CD4-positive, alpha-beta T cell treated with Interferon alpha-2 for 1 hour (primary cell): ENCODE results near the gene SLC2A1.

Experiments used
- DNase-seq, 2 donors: peaks; one replicate each; pipeline ENCODE4 v3.0.0-alpha.2; 2020 to 2022

The SLC2A1 gene

GRCh38 chr1:42957880-42958487 is 684 bp downstream of the SLC2A1 start:
- peak; percentile 38 to 72 for DNase-seq

DNA sequence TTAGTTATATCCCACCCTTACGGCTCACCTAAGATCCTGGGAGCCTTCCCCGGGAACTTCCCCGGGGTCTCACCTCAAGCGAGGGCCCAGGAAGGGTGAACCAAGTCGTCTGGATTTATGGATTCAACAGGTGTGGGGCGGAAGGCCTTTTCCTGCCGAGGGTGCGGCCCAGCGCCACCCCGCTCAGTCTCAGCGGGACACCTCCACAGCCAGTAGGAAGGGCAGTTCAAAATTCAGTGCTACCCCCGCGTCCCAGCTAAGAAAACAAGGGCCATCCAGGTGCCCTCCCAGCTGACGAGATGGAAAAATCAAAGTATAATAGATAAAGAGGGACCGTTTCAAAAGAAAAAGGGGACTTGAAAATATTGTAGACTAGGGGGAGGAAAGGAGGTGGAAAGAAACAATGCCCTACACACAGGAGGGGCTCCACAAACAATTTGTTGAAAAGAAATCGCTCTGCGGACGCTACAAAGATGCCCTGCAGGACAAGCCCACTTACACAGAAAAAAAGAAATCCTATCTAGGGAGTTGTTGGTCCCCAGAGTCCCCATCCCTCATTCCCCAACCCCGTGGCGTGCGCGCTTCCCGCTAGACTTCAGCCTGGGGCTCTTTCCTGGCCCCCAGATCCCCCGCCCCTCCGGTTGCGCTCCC is 1.3 kb downstream of the SLC2A1 start:
- no peak for DNase-seq

GRCh38 chr1:42956739-42957138 is 1.9 kb downstream of the SLC2A1 start:
- no peak for DNase-seq

DNA sequence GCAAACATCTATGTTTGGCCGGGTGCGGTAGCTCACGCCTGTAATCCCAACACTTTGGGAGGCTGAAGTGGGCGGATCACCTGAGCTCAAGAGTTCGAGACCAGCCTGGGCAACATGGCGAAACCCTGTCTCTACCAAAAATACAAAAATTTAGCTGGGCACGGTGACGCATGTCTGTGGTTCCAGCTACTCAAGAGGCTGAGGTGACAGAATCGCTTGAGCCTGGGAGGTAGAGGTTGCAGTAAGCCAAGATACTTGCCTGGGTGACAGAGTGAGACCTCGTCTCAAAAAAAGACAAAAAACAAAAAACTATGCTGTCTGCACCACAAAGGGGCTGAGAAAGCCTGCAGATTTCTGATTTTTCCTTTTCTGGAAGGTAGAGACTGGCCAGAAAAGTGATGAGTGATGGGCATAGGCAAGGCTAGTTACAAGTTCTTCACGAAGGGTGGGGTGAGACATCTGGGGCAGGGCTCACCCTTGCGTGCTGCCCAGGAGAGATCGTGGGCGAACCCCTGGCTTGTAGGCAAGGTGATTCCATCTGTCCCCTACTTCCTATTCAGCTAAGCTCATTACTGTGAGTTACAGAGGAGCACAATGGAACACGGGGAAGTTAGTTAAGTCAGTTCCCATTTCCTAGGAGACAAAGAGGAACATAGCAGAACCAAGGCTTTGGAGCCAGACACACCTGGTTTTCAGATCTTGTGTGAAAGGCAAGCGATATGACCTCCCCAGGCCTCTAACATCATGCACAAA is 3.2 kb downstream of the SLC2A1 start:
- peak in 1 of 2 donors; percentile 45 for DNase-seq

DNA sequence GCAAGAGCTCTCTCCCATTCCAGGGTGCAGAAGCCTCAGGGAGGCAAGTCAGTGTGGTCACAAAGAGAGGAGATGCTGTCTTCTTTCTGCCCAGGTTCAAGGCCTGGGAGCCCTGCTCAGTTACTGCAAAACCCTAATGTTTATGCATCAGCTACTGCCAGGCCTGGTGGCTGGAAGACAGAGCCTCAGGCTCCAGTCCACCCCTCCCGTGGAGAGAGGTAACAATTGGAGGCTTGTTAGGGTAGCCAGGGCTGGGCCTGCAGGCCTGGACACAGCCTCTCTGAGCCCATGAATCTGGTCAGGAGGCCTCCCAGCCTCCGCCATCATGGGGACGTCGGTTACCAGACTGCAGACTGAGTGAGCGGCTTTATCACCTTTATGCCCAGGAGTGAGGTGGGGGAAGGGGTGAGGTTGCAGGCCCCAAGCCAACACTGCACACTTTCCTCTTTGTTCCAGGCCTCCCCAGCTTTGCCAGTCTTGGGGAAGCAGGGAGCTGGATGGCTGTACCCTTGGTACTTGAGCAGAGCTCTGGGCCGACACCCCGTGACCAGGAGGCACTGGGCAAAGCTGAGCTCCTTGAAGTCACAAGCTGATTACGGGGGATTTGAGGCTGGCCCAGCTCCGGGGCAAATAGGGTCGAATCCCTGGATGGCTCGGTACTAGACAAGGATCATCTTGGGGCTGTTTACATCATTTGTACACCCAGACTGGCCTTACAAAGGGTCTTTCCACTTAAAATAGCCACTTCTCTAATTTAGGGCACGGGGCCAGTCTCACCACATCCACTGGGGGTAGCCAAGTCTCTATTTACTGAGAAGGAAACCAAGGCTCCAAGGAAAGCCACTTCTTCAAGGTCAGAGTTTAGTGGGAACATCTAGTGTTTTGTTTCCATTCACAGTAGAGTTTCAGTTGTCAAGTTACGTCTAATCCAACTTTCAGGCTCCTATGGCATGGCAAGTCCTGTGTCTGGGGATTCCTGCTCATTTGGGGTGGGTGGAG is 5.2 kb downstream of the SLC2A1 start:
- no peak for DNase-seq

- peak; percentile 53 to 68 for DNase-seq
Measured at GRCh38 chr1:42952303-42953001, 6.2 kb downstream of the SLC2A1 start.

GRCh38 chr1:42951588-42951987 is 7.1 kb downstream of the SLC2A1 start:
- DNase-seq: no peak

DNA sequence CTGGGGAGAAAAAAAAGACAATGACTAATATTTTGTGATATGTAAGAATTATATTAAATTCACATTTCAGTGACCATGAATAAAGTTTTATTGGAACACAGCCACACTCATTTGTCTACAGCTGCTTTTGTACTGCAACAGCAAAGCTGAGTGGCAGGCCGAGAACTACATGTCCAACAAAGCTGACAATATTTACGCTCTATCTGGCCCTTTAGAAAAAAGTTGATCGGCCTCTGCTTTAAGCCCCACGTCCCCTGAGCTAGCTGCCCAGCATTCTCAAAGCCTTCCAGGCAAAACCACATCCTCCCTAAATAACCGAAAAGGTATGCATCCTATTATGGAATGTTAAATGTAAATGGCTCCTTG is 8.6 kb downstream of the SLC2A1 start:
- DNase-seq: no peak

- DNase-seq: no peak
Measured at GRCh38 chr1:42949312-42950115, 9.2 kb downstream of the SLC2A1 start.

DNA sequence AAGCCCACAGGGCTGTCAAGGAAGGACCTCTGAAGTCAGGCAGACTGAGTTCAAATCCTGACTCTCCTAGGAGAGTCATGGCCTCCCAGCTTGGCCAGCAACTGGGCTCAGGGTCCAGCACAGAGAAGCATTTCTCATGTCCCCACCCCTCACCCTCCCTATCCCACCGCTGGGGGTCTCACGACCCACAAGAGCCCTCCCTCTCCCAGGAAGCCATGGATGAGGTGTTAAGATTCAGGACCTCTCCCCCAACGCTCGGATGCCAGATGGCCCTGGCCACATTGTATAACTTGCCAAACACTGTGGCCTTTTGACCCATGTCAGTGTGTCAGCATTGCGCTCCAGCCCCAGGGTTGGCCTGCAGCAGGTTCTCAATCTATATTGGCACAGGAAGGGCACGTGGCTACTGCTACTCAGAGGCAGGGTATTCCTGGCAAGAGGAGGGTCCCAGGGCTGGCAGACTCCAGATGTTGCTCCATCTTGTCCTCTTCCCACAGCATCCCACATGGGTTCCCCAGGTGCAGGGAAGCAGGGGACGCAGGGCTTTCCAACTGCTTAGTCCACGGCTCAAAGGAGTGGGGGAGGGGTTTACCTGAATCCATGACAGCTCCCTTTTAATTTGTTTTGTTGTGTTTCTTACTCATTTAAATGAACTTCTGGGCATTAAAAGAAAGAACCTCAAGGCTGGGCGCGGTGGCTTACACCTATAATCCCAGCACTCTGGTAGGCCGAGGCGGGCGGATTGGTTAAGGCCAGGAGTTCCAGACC is 10.5 kb downstream of the SLC2A1 start:
- DNase-seq: no peak

GRCh38 chr1:42947117-42947516 is 11.6 kb downstream of the SLC2A1 start:
- DNase-seq: no peak

GRCh38 chr1:42946120-42946898 is 12.4 kb downstream of the SLC2A1 start:
- no peak for DNase-seq

GRCh38 chr1:42945164-42945563 is 13.5 kb downstream of the SLC2A1 start:
- DNase-seq: peak in 1 of 2 donors; percentile 58

GRCh38 chr1:42944246-42944928 is 14.3 kb downstream of the SLC2A1 start:
- no peak for DNase-seq

GRCh38 chr1:42943728-42944127 is 14.9 kb downstream of the SLC2A1 start:
- no peak for DNase-seq

DNA sequence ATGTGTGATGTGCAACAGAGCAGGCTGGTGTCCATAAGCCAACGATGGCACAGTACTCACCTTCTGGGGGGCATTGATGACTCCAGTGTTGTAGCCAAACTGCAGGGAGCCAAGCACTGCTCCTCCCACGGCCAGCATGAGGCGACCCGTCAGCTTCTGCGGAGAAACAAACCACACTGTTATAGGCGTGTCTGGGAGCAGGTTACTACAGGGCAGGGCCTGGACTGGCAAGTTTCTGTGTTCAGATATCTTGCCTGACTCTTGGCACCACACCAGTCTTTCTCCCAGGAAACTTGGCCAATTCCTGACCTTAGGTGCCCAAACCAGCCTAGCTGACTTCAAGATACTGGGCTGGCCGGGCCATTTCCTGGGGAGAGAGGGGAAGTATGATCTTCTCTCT is 15.5 kb downstream of the SLC2A1 start:
- DNase-seq: peak in 1 of 2 donors; percentile 51

DNA sequence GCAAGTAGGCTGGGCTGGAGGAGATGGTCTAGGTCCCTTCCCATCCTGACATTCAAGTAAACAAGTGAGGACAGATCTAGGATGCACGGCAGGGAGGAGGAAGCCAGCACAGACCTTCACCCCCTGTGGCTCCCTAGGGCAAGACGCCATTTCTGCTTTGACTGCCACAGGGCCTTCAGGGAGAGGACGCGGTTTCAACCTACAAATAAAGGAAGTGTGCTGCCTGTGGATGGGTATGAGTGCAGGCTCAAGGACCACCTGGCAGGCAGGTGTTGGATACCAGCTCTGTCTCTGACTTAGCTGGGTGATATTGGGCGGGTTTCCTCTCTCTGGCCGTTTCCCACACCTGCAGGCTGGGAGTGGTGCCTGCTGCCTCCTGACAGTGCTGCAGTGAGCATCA is 16.2 kb downstream of the SLC2A1 start:
- no peak for DNase-seq

GRCh38 chr1:42941640-42942330 is 16.9 kb downstream of the SLC2A1 start:
- DNase-seq: peak in 1 of 2 donors; percentile 37
